ENCODE results near the gene MED22.
"Not testable (repeated sequence)": the region's sequence is repeated elsewhere in the genome, so short reads cannot be mapped to it uniquely, and the experiment has no call there.

The MED22 gene

DNA sequence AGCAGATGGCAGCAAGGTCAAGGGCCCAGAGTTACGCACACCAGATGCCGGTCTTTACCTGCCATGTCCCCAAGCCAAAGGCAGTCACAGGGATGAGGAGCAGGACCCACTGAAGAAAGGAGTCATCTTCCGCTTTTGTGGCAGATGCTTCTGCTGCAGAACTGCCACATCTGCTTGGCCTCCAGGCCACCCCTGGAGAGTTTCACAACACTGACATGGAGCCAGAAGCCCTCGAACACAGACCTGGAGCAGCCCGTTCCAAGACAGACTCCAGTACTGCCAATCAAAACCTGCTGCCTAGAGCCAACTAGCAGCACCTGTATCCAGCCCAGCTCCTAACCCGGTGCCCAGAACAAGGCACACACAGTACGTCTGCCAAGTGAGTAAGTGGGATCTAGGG, 6.8 kb upstream of the MED22 start:
- no peak for DNase-seq

DNA sequence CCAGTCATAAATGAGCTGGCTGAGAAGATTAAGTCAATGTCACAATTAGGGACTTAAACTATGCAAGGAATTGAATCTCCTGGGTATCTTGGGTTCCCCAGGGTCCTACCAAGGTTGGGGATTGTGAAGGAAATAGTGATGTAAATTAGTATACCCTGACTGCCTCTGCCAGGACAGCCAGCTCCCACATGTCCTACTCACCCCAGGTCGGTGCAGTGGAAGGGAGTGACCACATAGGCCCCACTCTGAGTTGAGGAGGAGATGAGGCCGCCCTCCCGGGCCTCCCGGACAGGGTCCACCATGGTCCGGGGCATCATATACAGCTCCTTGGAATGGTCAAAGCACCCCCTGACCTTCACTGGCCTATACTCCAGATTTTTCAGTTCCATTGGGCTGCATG, 5.6 kb upstream of the MED22 start:
- DNase-seq: no peak

DNA sequence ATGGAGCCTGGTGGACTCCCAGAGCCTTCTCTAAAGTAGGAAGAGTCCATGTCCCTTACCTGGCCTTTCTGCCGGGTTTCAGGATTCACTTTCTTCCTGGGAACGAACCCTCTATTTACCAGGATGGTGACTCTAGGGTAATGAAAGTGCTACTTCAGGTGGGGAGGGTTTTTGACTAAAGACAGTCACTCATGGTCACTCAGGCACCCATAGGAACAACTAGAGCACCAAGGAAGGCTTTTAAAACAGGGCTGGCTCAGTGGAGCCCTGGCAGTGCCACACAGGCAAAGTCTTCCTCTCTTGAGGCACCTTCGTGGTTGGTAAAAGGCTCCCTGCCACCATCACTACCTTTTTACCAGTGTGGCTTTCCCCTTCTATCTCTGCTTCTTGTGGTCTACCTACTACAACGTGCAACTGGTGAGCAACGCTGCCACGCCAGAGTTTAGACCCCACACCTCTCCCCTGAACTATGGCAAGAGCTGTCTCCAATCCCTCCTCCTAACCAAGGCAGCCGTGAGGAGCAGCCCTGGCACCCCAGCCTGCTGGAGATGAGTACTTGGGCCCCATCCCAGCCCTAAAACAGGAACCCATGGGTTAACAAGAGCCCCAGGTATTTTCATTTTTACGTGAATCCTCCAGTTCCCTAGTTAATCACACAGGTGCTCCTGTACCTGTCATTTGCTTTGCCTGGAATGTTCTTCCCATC, 4.9 kb upstream of the MED22 start:
- no peak for DNase-seq

DNA sequence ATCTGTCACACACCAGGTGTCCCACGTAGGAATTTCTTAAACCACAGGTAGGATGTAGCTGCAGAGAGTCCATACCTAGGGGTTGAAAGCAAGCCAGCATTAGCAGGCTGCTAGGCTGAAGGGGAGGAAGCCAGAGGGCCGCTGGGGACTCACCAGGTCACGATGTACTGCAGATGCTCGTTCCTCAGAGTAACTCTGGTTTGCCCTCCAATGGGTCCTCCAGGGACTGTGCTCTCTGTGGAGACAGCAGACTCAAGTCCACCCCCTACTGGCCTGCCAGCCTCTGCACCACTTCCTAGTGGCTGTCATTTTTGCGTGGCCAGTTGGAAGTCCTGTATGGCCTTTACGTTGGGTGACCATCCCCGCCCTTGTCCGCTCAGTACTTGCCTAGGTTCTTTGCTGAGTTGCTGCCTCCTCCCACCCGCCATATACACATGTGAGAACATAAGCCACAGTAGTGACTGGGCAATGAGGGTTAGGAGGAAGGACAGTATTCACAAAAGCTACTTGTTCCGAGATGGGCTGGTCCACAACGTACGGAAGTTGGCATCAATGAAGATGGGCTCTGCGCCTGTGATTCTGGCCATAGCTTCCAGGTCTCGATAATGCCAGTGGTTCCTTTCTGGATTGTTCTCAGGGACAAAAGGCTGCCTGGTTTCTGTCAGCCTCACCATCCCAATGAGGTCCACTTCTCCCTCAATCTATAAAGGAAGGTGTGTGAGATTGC, 4.1 kb upstream of the MED22 start:
- no peak for DNase-seq

DNA sequence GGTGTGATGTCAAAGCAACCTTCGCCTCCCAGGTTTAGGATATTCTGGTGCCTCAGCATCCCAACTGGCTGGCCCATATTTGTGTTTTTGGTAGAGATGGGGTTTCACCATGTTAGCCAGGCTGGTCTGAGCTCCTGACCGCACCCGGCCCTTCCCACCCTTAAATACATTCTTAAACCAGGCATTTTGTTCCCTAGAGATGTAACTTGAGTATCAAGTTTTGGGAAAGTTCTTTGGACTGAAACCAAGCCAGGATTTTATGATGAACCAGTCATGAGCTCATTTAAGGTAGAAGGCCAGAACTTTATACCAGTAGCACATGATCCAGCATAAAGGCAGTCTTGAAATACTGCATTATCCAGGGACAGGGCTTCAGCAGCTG, 3.6 kb upstream of the MED22 start:
- DNase-seq: no peak

DNA sequence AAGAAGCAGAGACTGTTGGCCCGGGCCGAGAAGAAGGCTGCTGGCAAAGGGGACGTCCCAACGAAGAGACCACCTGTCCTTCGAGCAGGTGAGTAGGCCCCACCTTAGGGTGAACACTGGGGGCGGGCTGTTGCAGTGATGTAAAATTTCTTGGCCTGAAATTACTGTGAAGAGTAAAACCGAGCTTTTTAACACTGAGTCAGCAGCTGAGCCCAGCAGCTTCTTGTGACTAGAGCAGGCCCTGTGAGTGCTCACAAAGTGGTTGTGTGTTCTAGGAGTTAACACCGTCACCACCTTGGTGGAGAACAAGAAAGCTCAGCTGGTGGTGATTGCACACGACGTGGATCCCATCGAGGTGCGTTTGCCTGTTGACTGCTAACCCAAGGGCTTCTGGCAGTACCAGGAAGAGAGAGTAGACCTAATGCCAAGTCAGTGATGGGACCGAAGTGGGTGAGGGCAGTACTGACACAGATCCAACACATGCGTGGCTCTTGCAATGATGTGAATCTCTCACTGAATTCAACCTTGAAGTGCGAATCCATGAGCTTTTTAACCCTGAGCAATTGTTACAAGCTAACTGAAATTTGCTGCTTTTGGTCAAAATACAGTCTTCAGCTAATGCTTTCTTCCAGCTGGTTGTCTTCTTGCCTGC, 2.2 kb upstream of the MED22 start:
- no peak for DNase-seq

DNA sequence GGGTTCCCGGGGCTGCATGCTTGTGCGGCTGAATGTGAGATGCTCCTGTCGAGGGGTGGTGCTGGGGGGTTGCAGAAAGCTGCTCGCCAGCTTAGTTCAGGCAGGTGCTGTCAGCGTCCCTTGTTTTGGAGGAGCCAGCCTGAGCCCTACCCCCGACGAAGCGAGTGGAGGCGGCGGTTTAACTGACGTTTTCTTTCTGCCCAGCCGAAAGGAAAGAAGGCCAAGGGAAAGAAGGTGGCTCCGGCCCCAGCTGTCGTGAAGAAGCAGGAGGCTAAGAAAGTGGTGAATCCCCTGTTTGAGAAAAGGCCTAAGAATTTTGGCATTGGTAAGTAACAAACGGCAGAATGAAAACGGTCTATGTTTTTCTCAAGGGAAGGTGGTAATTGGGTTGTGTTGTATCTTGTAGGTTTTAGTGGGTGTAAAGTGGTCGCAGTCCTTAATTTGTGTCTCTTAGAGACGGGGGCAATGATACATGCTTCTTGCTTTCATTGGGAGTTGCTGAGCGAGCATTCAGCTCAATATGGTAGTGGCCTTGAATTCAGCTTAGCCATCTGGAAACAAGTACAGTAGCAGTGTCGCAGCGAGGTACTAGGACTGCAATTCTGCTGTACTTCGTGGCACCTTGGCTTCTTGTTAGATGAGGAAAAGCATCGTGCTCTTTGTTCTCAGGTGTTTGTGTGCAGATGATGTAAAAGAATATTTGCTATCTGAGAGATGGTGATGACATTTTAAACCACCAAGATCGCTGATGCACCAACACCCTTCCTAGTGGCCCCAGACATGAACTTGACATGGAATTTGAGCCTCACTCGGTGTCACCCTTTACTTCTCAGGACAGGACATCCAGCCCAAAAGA, 1.0 kb upstream of the MED22 start:
- DNase-seq: no peak

DNA sequence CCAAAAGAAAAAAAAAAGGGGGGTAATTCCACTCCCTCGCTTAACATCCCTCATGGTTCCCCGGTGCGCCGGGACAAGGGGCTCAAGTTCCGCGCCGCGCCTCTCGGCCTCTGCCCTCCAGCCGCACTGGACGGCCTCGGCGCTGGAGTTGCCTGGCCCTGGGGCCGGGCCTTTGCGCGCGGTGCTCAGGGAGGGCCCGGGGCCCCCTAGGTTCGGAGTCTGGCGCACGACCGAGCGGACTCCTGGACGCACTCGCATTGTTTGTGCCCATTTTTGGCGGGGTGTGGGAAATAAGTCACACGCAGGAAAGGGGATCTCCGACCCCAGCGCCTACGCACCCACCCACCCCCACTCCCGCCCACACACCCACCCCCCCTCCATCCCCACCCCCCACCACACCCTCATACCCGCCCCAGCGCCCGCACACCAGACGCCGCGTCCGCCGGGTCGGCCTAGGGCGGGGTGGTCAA, 381 bp downstream of the MED22 start:
- DNase-seq: no peak

DNA sequence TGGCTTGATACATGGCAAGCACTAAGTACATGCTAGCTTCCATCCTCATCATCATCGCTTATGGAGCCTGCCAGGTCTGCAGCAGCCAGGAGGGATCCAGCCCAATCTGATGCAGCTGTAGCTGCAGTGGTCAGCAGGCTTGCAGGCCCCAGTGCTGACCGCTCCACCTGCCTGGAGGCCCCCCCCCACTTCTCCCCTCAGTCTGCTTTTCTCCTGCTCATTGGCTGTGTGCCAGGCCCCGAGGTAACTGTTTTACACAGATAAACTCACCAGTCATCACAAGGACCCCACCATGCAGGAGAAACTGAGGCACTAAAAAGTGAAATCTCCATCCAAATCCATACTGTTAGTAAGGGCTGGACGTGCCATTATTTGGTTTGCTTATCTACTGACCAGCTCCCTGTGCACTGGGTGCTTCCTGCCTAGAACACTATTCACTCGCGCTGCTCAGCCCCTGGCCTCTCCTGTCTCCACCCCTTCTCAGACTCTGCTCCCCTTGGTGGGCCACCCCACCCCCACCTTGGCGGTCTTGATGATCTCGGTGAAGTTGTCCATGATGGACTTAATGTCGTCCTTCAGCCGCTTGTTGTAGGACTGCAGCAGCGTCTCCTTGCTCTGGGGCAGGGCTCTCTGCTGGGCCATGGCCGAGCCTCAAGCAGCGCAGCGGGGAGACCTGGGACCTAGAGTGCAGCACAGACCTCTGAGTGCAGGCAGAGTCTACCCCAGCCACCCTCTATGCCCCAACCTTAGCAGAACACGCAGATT, 1.7 kb downstream of the MED22 start:
- no peak for DNase-seq

DNA sequence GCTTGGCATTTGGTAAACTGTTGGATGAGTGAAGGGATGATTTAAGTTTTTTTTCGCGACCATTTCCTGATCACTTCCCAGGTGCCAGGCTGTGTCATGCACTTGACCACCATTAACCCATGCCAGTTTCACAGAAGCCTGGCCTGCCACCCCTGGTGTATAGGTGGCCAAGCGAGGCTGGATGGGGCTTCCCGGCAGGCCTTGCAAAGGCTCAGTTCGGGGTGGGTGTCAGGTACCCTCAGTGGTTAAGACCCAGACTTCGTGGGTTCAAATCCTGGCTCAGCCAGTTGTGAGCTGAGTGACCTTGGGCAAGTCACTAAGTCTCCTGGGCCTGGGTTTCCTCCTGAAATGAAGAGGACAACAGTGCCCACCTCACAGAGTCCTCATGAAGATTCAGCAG, 2.3 kb downstream of the MED22 start:
- DNase-seq: no peak

DNA sequence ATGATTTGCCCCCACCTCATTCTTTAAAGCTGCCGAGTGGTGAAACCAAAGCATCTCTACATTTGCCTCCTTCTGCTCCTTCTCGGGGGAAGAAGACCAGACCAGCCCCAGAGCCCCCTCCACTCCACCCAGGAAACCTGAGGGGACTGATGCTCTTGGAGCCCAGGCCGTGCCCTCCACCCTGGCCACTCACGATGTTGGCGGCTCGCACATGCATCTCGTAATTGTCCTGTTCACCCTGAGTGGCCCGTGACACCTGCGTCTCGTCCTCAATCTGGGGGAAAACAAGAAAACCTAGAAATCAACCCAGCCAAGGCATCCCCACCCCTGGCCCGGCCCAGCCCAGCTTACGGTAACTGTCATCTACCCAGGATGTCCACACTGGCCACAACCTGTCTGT, 3.0 kb downstream of the MED22 start:
- DNase-seq: no peak

DNA sequence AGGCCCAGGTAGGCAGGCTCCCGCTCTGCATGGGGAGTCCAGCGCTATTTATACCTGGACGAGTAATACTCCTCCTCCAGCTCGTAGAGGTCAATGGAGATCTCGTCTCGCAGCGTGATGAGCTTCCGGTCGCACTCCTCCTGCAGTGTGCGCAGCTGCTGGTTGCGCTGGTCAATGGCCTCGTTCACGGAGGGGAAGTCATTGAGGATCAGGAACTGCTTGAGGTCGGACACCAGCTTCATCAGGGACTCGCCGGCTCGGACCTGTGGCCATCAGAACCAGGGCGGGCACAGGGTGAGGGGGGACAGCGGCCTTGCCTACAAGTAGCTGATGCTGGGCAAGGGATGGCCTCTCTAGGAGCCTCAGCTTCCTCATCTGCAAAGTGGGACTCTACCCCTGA, 3.9 kb downstream of the MED22 start:
- no peak for DNase-seq

DNA sequence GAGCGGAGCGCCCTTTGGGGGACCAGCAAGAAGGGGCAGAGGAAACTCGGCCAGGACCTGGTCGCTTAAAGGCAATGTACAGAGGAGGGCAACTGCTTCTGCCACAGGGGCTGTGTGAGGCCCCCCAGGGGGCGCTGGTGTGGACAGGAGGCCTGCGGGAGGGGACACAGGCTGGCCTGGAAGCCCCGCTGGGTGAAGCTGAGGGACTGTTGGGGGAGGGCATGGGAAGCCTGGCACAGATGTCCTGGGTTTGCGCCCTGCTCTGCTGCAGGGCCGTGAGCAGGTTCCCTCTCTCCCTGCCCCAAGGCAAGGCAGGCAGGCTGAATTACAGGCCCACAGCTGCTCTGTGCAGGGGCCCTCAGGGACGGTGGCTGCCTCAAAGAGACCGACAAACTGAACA, 5.4 kb downstream of the MED22 start:
- no peak for DNase-seq

DNA sequence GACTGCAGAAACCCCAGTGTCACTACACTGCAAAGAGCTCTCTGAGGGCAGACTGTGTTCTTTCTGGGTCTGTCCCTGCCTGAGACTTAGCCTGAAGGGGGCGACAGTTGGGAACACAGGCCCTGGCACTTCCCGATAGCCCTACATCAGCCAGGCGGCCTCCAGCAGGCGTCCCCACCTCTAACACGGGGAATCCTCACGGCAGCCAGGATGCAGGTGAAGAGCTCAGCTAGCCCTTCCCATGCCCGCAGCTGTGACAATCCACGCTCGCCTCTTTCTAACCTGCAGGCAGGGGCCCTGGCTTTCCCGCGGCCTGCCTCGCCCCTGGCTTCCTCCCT, 5.9 kb downstream of the MED22 start:
- DNase-seq: no peak

DNA sequence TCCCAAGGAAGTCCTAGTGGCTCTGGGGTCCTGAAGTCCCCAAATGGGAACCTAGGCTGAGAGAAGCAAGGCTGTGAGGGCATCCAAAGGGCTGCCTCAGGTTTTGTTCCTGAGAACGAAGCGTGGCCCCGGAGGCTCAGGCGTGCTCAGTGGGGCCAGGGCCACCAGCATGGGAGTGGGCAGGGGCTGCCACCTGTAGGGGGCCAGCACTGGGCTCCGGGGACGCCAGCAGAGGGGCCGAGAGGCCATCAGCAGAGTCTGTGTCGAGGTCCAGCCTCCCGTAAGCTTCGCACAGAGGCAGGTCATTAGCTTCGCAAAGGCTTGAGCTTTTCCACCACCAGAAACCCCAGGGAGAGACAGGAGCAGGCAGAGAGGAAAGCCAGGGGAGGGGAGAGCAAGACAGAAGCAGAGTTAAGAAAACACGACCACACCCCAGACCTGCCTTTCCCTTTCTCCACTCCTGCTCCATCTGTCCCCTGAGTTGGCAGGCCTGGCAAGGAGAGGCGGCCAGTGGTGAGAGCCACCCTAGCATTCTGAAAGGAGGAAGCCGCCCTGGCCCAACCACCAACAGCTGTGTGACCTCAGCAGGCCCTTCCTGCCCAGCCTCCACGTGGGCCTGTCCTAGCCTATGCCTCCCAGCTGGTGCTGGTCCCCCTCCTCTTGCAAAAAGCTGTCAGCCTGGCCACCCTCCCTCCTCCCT, 6.4 kb downstream of the MED22 start:
- no peak for DNase-seq

DNA sequence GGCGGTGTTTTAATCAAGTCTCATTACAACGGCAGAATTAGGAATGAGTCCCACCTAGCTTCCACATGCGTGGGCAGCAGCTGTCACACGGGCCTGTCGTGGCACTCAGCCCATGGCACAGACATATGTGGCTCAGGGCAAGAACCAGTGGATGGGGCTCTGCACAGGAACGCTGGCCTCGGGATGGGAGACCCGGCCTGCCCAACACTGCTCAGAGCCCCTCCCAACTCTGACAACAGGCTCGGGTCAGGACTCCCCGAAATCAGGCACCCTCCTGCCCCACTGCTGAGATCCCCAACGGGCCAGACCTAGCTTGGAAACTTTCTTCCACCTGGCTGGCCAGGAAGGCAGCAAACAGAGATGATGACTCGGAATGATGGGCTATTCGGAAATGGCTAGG, 7.0 kb downstream of the MED22 start:
- no peak for DNase-seq

DNA sequence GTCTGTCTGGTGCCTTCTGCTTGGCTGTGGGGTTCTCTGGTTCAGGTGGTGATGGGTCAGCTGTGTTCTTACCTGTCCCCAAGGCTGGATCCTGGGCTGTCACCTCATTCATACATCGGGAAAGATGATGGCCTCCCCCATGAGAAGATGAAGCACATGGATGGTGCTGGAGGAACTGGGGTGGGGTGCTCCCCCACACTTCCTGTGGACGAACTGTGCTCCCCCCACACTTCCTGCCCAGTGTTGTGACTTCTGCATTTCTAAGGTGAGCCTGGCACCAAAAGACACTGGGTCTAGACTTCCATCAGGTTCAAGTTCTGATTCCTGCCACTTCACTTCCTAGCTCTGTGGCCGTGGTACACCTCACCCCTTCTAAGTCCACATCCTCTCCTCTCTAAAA, 7.7 kb downstream of the MED22 start:
- no peak for DNase-seq

DNA sequence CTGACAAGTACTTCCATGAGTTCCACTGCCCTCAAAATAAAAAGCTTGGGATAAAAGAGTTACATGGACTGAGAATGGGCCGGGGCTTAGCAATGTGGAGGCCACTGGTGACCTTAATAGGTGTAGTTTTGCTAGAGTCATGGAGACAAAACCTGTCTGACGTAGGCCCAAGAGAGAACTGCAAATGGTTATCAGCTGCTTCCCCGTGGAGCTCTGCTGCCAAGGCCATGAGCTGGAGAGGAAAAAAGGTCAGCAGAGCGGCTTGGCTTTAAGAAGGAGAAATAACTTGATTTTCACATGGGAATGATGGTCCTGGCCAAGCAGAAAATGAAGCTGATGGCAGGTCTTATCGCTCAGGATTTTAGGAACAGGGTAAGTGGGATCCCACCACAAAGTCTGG, 8.3 kb downstream of the MED22 start:
- DNase-seq: no peak

DNA sequence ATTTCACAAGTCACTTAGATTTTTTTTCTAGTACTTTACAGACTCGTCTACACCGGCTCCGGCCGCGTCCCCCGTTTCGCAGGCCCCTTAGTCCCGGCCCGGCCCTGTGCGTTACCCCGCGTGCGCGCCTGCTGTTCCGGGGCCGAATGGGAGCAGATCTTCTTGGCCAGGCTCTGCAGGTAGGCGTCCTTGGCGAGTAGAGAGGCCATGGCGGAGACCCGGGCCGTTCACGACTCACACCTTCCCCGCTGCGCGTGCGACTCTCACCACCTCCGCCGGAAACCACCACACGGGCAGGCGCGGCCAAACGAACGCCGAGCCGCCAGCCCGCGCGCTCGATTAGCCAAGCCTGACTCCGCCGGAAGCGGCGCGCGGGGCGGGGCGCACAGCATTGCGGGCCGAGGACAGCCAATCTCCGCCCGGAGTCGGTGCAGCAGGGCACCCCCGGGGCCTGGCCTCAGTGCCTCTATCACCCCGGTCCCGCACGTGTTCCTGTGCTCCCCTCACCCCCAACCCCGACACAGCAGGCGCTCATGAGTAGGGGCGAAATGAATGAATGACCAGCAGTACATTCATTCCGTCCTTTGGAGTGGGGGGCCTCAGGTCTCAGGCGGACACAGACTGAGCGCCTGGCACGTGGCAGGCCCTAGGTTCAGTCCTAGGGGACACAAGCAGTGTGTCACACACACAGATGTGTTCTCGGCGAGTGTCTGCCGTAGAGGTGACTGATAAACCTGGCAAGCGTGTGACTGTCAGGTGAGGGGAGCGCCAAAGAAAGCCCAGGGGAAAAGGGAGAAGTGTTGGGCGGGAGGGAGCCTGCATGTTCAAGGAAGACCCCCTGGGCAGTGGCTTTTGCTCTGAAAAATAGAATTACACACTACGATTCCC, 11.8 kb downstream of the MED22 start, which contains the start of gene SURF6:
SURF6 (minus strand) TSS at position 265 of the 888 bp plus-strand sequence; CDS start at position 209, 56 bp downstream.
- DNase-seq: peak; percentile 74

DNA sequence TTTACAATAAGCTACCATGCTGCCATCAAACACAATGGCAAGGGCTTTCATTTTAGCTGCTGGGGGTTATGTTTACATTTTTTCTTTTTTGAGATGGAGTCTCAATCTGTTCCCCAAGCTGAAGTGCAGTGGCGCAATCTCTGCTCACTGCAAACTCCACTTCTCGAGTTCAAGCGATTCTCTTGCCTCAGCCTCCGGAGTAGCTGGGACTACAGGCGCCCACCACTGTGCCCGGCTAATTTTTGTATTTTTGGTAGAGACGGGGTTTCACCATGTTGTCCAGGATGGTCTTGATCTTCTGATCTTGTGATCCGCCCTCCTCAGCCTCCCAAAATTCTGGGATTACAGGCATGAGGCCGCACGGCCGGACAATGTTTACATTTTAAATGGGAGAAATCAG, 13.0 kb downstream of the MED22 start:
- DNase-seq: not testable (repeated sequence)

DNA sequence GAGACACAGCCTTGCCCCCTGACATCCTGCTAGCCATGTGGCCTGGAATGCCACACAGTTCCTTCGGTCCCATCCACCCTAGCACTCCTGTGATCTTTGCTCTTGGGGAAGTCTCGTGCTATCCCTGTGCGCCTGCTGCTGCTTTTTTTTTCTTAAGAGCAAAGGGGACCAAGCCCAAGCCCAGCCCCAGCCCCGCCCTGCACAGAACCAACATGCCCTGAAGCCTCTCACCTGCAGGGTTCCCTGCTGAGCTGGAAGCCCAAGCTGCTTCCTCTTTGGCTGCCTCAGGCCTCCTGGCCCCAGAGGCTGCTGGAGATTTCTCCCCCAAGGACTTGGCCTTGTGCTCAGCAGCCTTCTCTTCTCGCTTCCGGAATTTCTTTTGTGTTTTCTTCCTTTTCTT, 13.8 kb downstream of the MED22 start:
- DNase-seq: no peak
